NCI-H345 treated with DMSO at 0.1 percent for 48 hours (cell line): Measurements from ENCODE around the gene FAM81B.
"Not testable (repeated sequence)": the region's sequence is repeated elsewhere in the genome, so short reads cannot be mapped to it uniquely, and the experiment has no call there.

Experiments used
- DNase-seq: peaks from one replicate; lab custom pipeline; 2025; ENCODE audit not compliant: unreplicated experiment; lab: John Stamatoyannopoulos, UW

FAM81B gene

GRCh38 chr5:95390812-95391492 is at the start of gene FAM81B:
TSS of gene FAM81B (plus strand) at chr5:95391366. CDS start at chr5:95391390, 24 bp downstream.
- no peak for DNase-seq

GRCh38 chr5:95341444-95341843 is 49.7 kb upstream of the FAM81B start:
- not testable (repeated sequence) for DNase-seq

GRCh38 chr5:95347506-95348120 is 43.6 kb upstream of the FAM81B start:
- no peak for DNase-seq

- no peak for DNase-seq
Measured at GRCh38 chr5:95350631-95351030, 40.5 kb upstream of the FAM81B start.

GRCh38 chr5:95352691-95353090 is 38.5 kb upstream of the FAM81B start:
- DNase-seq, result no peak

- DNase-seq, result no peak
Measured at GRCh38 chr5:95358320-95358719, 32.8 kb upstream of the FAM81B start.

- DNase-seq, result no peak
Measured at GRCh38 chr5:95358848-95359247, 32.3 kb upstream of the FAM81B start.

- not testable (repeated sequence) for DNase-seq
Measured at GRCh38 chr5:95360667-95361066, 30.5 kb upstream of the FAM81B start.

GRCh38 chr5:95365302-95366095 is 25.7 kb upstream of the FAM81B start:
- peak; percentile 4 for DNase-seq

GRCh38 chr5:95369782-95370181 is 21.4 kb upstream of the FAM81B start:
- DNase-seq, result no peak

- no peak for DNase-seq
Measured at GRCh38 chr5:95374061-95374460, 17.1 kb upstream of the FAM81B start.

GRCh38 chr5:95375591-95375990 is 15.6 kb upstream of the FAM81B start:
- no peak for DNase-seq

GRCh38 chr5:95379133-95379532 is 12.0 kb upstream of the FAM81B start:
- no peak for DNase-seq

- DNase-seq, result no peak
Measured at GRCh38 chr5:95380103-95380628, 11.0 kb upstream of the FAM81B start.

- no peak for DNase-seq
Measured at GRCh38 chr5:95382801-95383200, 8.4 kb upstream of the FAM81B start.

- DNase-seq, result no peak
Measured at GRCh38 chr5:95384485-95385213, 6.5 kb upstream of the FAM81B start.

- no peak for DNase-seq
Measured at GRCh38 chr5:95385334-95385733, 5.8 kb upstream of the FAM81B start.

- not testable (repeated sequence) for DNase-seq
Measured at GRCh38 chr5:95391965-95392364, 799 bp downstream of the FAM81B start.

- DNase-seq, result peak; percentile 2
Measured at GRCh38 chr5:95392593-95393182, 1.5 kb downstream of the FAM81B start.

- DNase-seq, result no peak
Measured at GRCh38 chr5:95393279-95393678, 2.1 kb downstream of the FAM81B start.

- DNase-seq, result no peak
Measured at GRCh38 chr5:95398989-95399388, 7.8 kb downstream of the FAM81B start.
